OCI-LY7 (cell line): ENCODE results near the gene SERAC1. TPM values are rescaled to one million over a fixed set of nuclear protein-coding genes. Genes with fewer than 3 reads are reported as not detected.

Experiments
- Bru-seq: library from RNA; stranded (reverse); fragments of 400-500 nt; gene quantifications from one replicate; lab custom pipeline; 2021; lab: Mats Ljungman, UMichigan
- BruChase-seq, 2 experiments: library from RNA; stranded (reverse); fragments of 400-500 nt; gene quantifications; one replicate each; lab custom pipeline; 2021; lab: Mats Ljungman, UMichigan
- BruUV-seq: library from RNA; stranded (reverse); fragments of 400-500 nt; replicated peaks from 2 replicates; lab custom pipeline; 2021; lab: Mats Ljungman, UMichigan
- CTCF ChIA-PET: fragments of 300-600 bp; sonication (Branson Sonifier 250); formaldehyde crosslinking; loops from one replicate; lab custom pipeline; 2022; ENCODE audit warnings: antibody characterized with exemption; ENCODE audit not compliant: unreplicated experiment; lab: Charles Lee
- POLR2A ChIA-PET: fragments of 300-600 bp; sonication (Branson Sonifier 250); formaldehyde crosslinking; loops from one replicate; lab custom pipeline; 2022; ENCODE audit warnings: antibody characterized with exemption; lab: Charles Lee
- DNase-seq: peaks from one replicate; pipeline ENCODE4 v3.0.0-alpha.2; 2015; ENCODE audit warnings: low spot score
- H2AFZ ChIP-seq: fragments of 200-600 bp; sonication (generic), shearing (Covaris generic); 2 replicates; pipeline ENCODE4 v1.6.1; 2014; ENCODE audit warnings: mild to moderate bottlenecking, antibody characterized with exemption, low read length, moderate library complexity
- H3K27ac ChIP-seq: fragments of 200-600 bp; sonication (generic); 2 replicates; pipeline ENCODE4 v1.5.1; 2014; ENCODE audit warnings: mixed run types, low read depth, mild to moderate bottlenecking, moderate library complexity, low read length, inconsistent platforms; ENCODE audit not compliant: poor library complexity, severe bottlenecking
- H3K36me3 ChIP-seq: fragments of 200-600 bp; sonication (generic); 2 replicates; pipeline ENCODE4 v1.6.1; 2014; ENCODE audit warnings: mild to moderate bottlenecking, antibody characterized with exemption, low read length, moderate library complexity, mixed read lengths; ENCODE audit not compliant: insufficient read depth
- H3K4me1 ChIP-seq: fragments of 200-600 bp; sonication (generic); 2 replicates; pipeline ENCODE4 v1.5.1; 2014; ENCODE audit warnings: mild to moderate bottlenecking, low read length; ENCODE audit not compliant: insufficient read depth, poor library complexity, severe bottlenecking
- H3K4me2 ChIP-seq: fragments of 200-600 bp; sonication (generic); 2 replicates; pipeline ENCODE4 v1.6.1; 2014; ENCODE audit warnings: mild to moderate bottlenecking, low read length
- H3K4me3 ChIP-seq: fragments of 200-600 bp; sonication (generic); 2 replicates; pipeline ENCODE4 v1.5.1; 2014; ENCODE audit warnings: mild to moderate bottlenecking, low read depth, low read length; ENCODE audit not compliant: poor library complexity, severe bottlenecking
- H3K79me2 ChIP-seq: fragments of 200-600 bp; sonication (generic); 2 replicates; pipeline ENCODE4 v1.6.1; 2016; ENCODE audit warnings: low read depth, mild to moderate bottlenecking, low read length, moderate library complexity, mixed read lengths; ENCODE audit not compliant: insufficient read depth
- H3K9me2 ChIP-seq: fragments of 200-600 bp; sonication (generic); 2 replicates; pipeline ENCODE4 v1.6.1; 2016; ENCODE audit warnings: mild to moderate bottlenecking, low read length, mixed read lengths; ENCODE audit not compliant: insufficient read depth
- H3K9me3 ChIP-seq: fragments of 200-600 bp; sonication (generic); 2 replicates; pipeline ENCODE4 v1.6.1; 2014; ENCODE audit warnings: mild to moderate bottlenecking, mixed run types, low read length, mixed read lengths
- H4K20me1 ChIP-seq: fragments of 200-600 bp; sonication (generic); 2 replicates; pipeline ENCODE4 v1.6.1; 2014; ENCODE audit warnings: mild to moderate bottlenecking, antibody characterized with exemption, low read length, moderate library complexity, mixed read lengths; ENCODE audit not compliant: insufficient read depth
- CTCF ChIP-seq: fragments of 200-600 bp; sonication (generic); conservative IDR thresholded peaks from 2 replicates; pipeline ENCODE4 v1.5.1; 2014; ENCODE audit warnings: mild to moderate bottlenecking, antibody characterized with exemption, low read length, moderate library complexity, mixed read lengths
- EZH2phosphoT487 ChIP-seq: fragments of 200-600 bp; sonication (generic); IDR thresholded peaks from 2 replicates; pipeline ENCODE4 v1.6.1; 2018; ENCODE audit warnings: low read depth, borderline replicate concordance, mild to moderate bottlenecking, mixed run types, antibody characterized with exemption, low read length, moderate library complexity, mixed read lengths
- intact Hi-C: fragments of 100-400 bp; cut with micrococcal nuclease; formaldehyde crosslinking; loops from one replicate; pipeline ENCODE4 v1.10.0; 2022; ENCODE audit not compliant: unreplicated experiment
- long read RNA-seq: library from polyadenylated mRNA; stranded (forward); transcript quantifications from one replicate; pipeline ENCODE4 v2.0.0, GENCODE V29; 2022
- total RNA-seq, 2 experiments: library from RNA; depleted of rRNA in 1 of 2; stranded (reverse); fragments of >200 nt in 1 of 2; shearing (Covaris generic) in 1 of 2; gene quantifications; 2 replicates each; pipeline ENCODE4 v1.2.3, GENCODE V29; 2014 to 2022

SERAC1 gene
- 3.0 and 3.2 TPM in 2 replicates for total RNA-seq (2014; rRNA removed; shearing (Covaris generic))
- total RNA-seq (2022), result 6.9 and 7.1 TPM in 2 replicates
- Bru-seq, nascent RNA, result percentile 53 among the genes with signal in this experiment
- BruChase-seq, experiment 1, labeled RNA remaining after a 6-hour chase, result percentile 45 among the genes with signal in this experiment
- percentile 50 among the genes with signal in this experiment for BruChase-seq, experiment 2, labeled RNA remaining after a 2-hour chase
- long read RNA-seq, transcript SERAC1-202 (17 exons, 3,940 nt), result major isoform, 7 of 18 reads
- long read RNA-seq, partial matches to known transcripts, result 2 of 18 reads
- long read RNA-seq, other reads (novel, unspliced or antisense), result 7 of 18 reads

- ChIA-PET CTCF (interaction anchor here (0.6 kb wide), 1 partner anchor 1159 kb away, joined by 3 read pairs; no protein-coding TSS in a partner anchor), POLR2A (interaction anchor here (0.6 to 1.2 kb wide), 5 partner anchors 11 to 440 kb away, joined by 3 to 7 read pairs (median 3); no protein-coding TSS in a partner anchor)
- peak within 1 kb of the TSS; percentile 82 for H3K4me2 ChIP-seq
- no peak for DNase-seq
- no peaks in the 10 kb centered on the region for H4K20me1 ChIP-seq
- BruUV-seq, result no TSS peak
- no peaks in the 10 kb centered on the region for H3K36me3 ChIP-seq
- intact Hi-C loops, result no loop called here
- peak within 1 kb of the TSS; percentile 76 for H3K4me3 ChIP-seq
- H3K79me2 ChIP-seq, result no peaks in the 10 kb centered on the region; the same call in 1 of the 2 replicates
- peak within 1 kb of the TSS; percentile 68 for H3K27ac ChIP-seq
- peak within 1 kb of the TSS; percentile 94 for H2AFZ ChIP-seq
- TF ChIP-seq EZH2phosphoT487, result no peak
- no peak for TF ChIP-seq CTCF
- no peaks in the 10 kb centered on the region for H3K9me3 ChIP-seq
- peaks cover 4% of the 10 kb centered on the region for H3K4me1 ChIP-seq
- H3K9me2 ChIP-seq, result no peaks in the 10 kb centered on the region
These were observed at the start of gene SERAC1 for GRCh38 chr6:158168040-158168289. Gene SERAC1 (minus strand): TSS chr6:158168262. CDS start chr6:158158363, 9,899 bp downstream.

GRCh38 chr6:158213925-158214674 lies 46.0 kb upstream of the SERAC1 start:
- Histone ChIP-seq H3K4me3 (no peak overlapping the region), H3K9me2 (no peaks in the 10 kb centered on the region), H3K27ac (no peak overlapping the region), H4K20me1 (no peaks in the 10 kb centered on the region), H3K36me3 (no peaks in the 10 kb centered on the region), H3K4me2 (no peak overlapping the region), H2AFZ (no peak overlapping the region), H3K9me3 (no peaks in the 10 kb centered on the region), H3K4me1 (no peaks in the 10 kb centered on the region), H3K79me2 (no peaks in the 10 kb centered on the region)
- POLR2A ChIA-PET, result interaction anchor here (0.6 to 1.2 kb wide), 5 partner anchors 17 to 531 kb away, joined by 3 to 7 read pairs (median 6); no protein-coding TSS in a partner anchor
- BruUV-seq, result no TSS peak
- CTCF ChIA-PET, result interaction anchor here (1.0 kb wide), 1 partner anchor 305 kb away, joined by 5 read pairs; no protein-coding TSS in a partner anchor
- DNase-seq, result peak; percentile 78
- intact Hi-C loops, result loop anchor here (1.0 kb wide), 2 partner anchors 304 to 477 kb away; no protein-coding TSS in a partner anchor
- TF ChIP-seq EZH2phosphoT487, result no peak
- peak; percentile 94 for TF ChIP-seq CTCF
